Mesenchymal stem cell (in vitro differentiated cells and primary cell): ENCODE results near the gene TMEM222.

Source experiments
- DNase-seq: peaks from one replicate; pipeline ENCODE4 v3.0.0-alpha.2; 2013
- H2AFZ ChIP-seq: one replicate; pipeline ENCODE4 v1.6.1; 2013; ENCODE audit warnings: low read depth, mild to moderate bottlenecking, control low read depth, inconsistent platforms, low read length, moderate library complexity
- H2AK5ac ChIP-seq: 2 replicates; pipeline ENCODE4 v1.6.1; 2013; ENCODE audit warnings: low read length, moderate library complexity, mild to moderate bottlenecking, inconsistent platforms; ENCODE audit not compliant: severe bottlenecking
- H2BK120ac ChIP-seq: one replicate; pipeline ENCODE4 v1.6.1; 2013; ENCODE audit warnings: low read depth, mild to moderate bottlenecking, inconsistent platforms, low read length, moderate library complexity
- H2BK12ac ChIP-seq, 2 experiments: one replicate each; pipeline ENCODE4 v1.6.1; 2013; ENCODE audit warnings: inconsistent platforms in 2 of 2, low read length in 2 of 2, mild to moderate bottlenecking in 2 of 2, moderate library complexity in 2 of 2, control low read depth in 1 of 2
- H2BK15ac ChIP-seq: one replicate; pipeline ENCODE4 v1.6.1; 2013; ENCODE audit warnings: mild to moderate bottlenecking, low read depth, inconsistent platforms; ENCODE audit not compliant: poor library complexity, severe bottlenecking
- H2BK5ac ChIP-seq: 2 replicates; pipeline ENCODE4 v1.6.1; 2013; ENCODE audit warnings: low read depth, mild to moderate bottlenecking, low read length, control low read depth, inconsistent platforms; ENCODE audit not compliant: poor library complexity, severe bottlenecking
- H3K14ac ChIP-seq, 2 experiments: one replicate each; pipeline ENCODE4 v1.6.1; 2013; ENCODE audit warnings: inconsistent platforms in 2 of 2, low read length in 2 of 2, control low read depth in 1 of 2, mild to moderate bottlenecking in 1 of 2, moderate library complexity in 1 of 2
- H3K18ac ChIP-seq, 2 experiments: one replicate each; pipeline ENCODE4 v1.6.1; 2013; ENCODE audit warnings: inconsistent platforms in 2 of 2, low read length in 2 of 2, control low read depth in 1 of 2, low read depth in 1 of 2, mild to moderate bottlenecking in 1 of 2
- H3K23ac ChIP-seq, 2 experiments: one replicate each; pipeline ENCODE4 v1.6.1; 2013; ENCODE audit warnings: inconsistent platforms in 2 of 2, low read length in 2 of 2, mild to moderate bottlenecking in 2 of 2, moderate library complexity in 2 of 2, control low read depth in 1 of 2
- H3K27ac ChIP-seq: 2 replicates; pipeline ENCODE4 v1.5.1; 2013; ENCODE audit warnings: mild to moderate bottlenecking, moderate library complexity, low read length, control low read depth, inconsistent platforms; ENCODE audit not compliant: poor library complexity, severe bottlenecking
- H3K27me3 ChIP-seq, 2 experiments: 2 replicates each; pipeline versions ENCODE4 v1.6.1 to v1.7.0; 2013; ENCODE audit warnings: low read length in 2 of 2, mild to moderate bottlenecking in 2 of 2, moderate library complexity in 2 of 2, control low read depth in 1 of 2, inconsistent platforms in 1 of 2; ENCODE audit not compliant: control insufficient read depth in 1 of 2, insufficient read depth in 1 of 2
- H3K36me3 ChIP-seq, 2 experiments: 2 replicates each; pipeline versions ENCODE4 v1.6.1 to v1.7.0; 2013; ENCODE audit warnings: low read length in 2 of 2, control low read depth in 1 of 2, inconsistent platforms in 1 of 2, low read depth in 1 of 2, mild to moderate bottlenecking in 1 of 2; ENCODE audit not compliant: insufficient read depth in 2 of 2, control insufficient read depth in 1 of 2
- H3K4ac ChIP-seq, 2 experiments: one replicate each; pipeline ENCODE4 v1.6.1; 2013; ENCODE audit warnings: inconsistent platforms in 2 of 2, low read length in 2 of 2, mild to moderate bottlenecking in 2 of 2, moderate library complexity in 2 of 2, control low read depth in 1 of 2, low read depth in 1 of 2
- H3K4me1 ChIP-seq: 2 replicates; pipeline ENCODE4 v1.6.1; 2013; ENCODE audit warnings: low read depth, low read length, control low read depth; ENCODE audit not compliant: control insufficient read depth, insufficient read depth
- H3K4me2 ChIP-seq: 2 replicates; pipeline ENCODE4 v1.6.1; 2013; ENCODE audit warnings: low read length, mild to moderate bottlenecking, inconsistent platforms; ENCODE audit not compliant: poor library complexity, severe bottlenecking
- H3K4me3 ChIP-seq, 2 experiments: 2 replicates each; pipeline versions ENCODE4 v1.5.1 to v1.7.0; 2013; ENCODE audit warnings: low read length in 2 of 2, mild to moderate bottlenecking in 2 of 2, control low read depth in 1 of 2, low read depth in 1 of 2; ENCODE audit not compliant: insufficient read depth in 1 of 2
- H3K79me1 ChIP-seq: replicated peaks from 2 replicates; pipeline ENCODE4 v1.6.1; 2013; ENCODE audit warnings: mild to moderate bottlenecking, control low read depth, low read length, inconsistent platforms; ENCODE audit not compliant: poor library complexity, severe bottlenecking
- H3K9ac ChIP-seq: 2 replicates; pipeline ENCODE4 v1.7.0; 2013; ENCODE audit warnings: mild to moderate bottlenecking, low read length, moderate library complexity
- H3K9me3 ChIP-seq: 2 replicates; pipeline ENCODE4 v1.7.0; 2013; ENCODE audit warnings: mild to moderate bottlenecking, low read length; ENCODE audit not compliant: control insufficient read depth
- H4K8ac ChIP-seq: one replicate; pipeline ENCODE4 v1.6.1; 2013; ENCODE audit warnings: inconsistent platforms, mild to moderate bottlenecking, low read length, moderate library complexity
- H4K91ac ChIP-seq: one replicate; pipeline ENCODE4 v1.6.1; 2013; ENCODE audit warnings: mild to moderate bottlenecking, low read length, inconsistent platforms
- WGBS: methylation state at CpG from one replicate; pipeline ENCODE4 v1.1.7; 2013; ENCODE audit warnings: mixed read lengths; 5-methylcytosine and 5-hydroxymethylcytosine counted together

The TMEM222 gene

GRCh38 chr1:27318596-27318995, 3.4 kb upstream of the TMEM222 start:
- H3K27me3 ChIP-seq: peaks cover 0 to 19% of the 10 kb centered on the region in 2 experiments
- peak overlapping the region; percentile 3 for H2AFZ ChIP-seq
- no peak overlapping the region for H3K27ac ChIP-seq
- no peak overlapping the region for H3K4ac ChIP-seq
- no peak overlapping the region for H3K14ac ChIP-seq
- H3K18ac ChIP-seq: no peak overlapping the region
- H3K9ac ChIP-seq: peak overlapping the region; percentile 10
- H3K79me1 ChIP-seq: no peaks in the 10 kb centered on the region
- H2BK12ac ChIP-seq: no peak overlapping the region
- peak overlapping the region; percentile 45 for H4K8ac ChIP-seq
- H3K23ac ChIP-seq: no peak overlapping the region
- no peaks in the 10 kb centered on the region for H3K9me3 ChIP-seq
- H2BK15ac ChIP-seq: no peak overlapping the region
- H3K4me1 ChIP-seq: peaks cover 3% of the 10 kb centered on the region
- H3K4me3 ChIP-seq: peak overlapping the region in 1 of 2 experiments; percentile 20
- no peak overlapping the region for H3K4me2 ChIP-seq
- WGBS: 80% methylated on average over 1 of the region's 1 CpG
- H3K36me3 ChIP-seq: no peaks in the 10 kb centered on the region
- H4K91ac ChIP-seq: no peak overlapping the region
- H2AK5ac ChIP-seq: no peak overlapping the region
- no peak for DNase-seq
- no peak overlapping the region for H2BK5ac ChIP-seq
- H2BK120ac ChIP-seq: no peak overlapping the region

DNA sequence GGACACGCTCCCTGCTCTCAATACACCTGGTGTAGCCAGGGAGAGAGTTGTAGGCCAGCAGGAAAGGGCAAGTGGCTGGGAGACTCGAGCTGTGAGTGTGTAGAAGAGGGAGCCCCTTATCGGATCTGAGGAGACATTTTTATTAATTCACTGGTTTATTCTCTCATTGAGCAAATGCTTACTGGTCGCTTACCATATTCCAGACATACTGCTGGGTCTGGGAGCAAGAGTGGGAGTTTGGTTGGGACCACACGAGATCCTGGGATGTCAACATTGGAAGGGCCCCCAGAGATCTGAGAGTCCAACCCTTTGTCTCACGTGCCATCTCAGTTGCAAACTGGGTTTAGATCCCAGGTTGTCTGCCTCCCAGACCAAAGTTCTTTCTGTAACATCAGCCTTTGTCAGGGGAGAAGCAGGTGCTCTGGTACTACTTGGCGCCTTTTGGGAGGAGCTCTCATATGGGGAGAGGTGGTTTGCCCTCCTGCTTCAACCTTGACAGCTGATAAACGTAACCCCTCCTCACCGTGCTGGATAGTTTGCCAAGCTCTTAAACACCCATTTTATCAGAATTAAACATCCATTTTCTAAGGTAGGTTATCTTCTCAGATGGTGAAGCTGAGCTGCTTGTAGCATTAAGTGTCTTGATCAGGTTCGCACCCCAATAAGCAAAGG, 742 bp downstream of the TMEM222 start:
- no peak overlapping the region for H2BK12ac ChIP-seq
- peak overlapping the region; percentile 75 for H2AFZ ChIP-seq
- H3K36me3 ChIP-seq: peaks cover 16 to 29% of the 10 kb centered on the region in 2 experiments
- H2BK120ac ChIP-seq: no peak overlapping the region
- peak overlapping the region; percentile 69 for H3K4me2 ChIP-seq
- H3K27ac ChIP-seq: peak overlapping the region; percentile 75
- no peaks in the 10 kb centered on the region for H3K9me3 ChIP-seq
- H3K14ac ChIP-seq: peak overlapping the region in 1 of 2 experiments; percentile 98
- H4K8ac ChIP-seq: peak overlapping the region; percentile 94
- peak overlapping the region; percentile 100 for H3K9ac ChIP-seq
- H3K79me1 ChIP-seq: peaks cover 4% of the 10 kb centered on the region
- H3K18ac ChIP-seq: peak overlapping the region; percentile 82 to 99
- peak overlapping the region; percentile 89 to 92 for H3K4ac ChIP-seq
- H3K4me1 ChIP-seq: peaks cover 3% of the 10 kb centered on the region
- peak overlapping the region; percentile 5 for H2BK5ac ChIP-seq
- H2AK5ac ChIP-seq: no peak overlapping the region
- peaks cover 0 to 11% of the 10 kb centered on the region in 2 experiments for H3K27me3 ChIP-seq
- H3K4me3 ChIP-seq: peak overlapping the region; percentile 90 to 100
- H3K23ac ChIP-seq: peak overlapping the region in 1 of 2 experiments; percentile 87
- H4K91ac ChIP-seq: peak overlapping the region; percentile 85
- no peak for DNase-seq
- 0% methylated on average over 5 of the region's 10 CpGs for WGBS
- no peak overlapping the region for H2BK15ac ChIP-seq

- WGBS: 98% methylated on average over 15 of the region's 15 CpGs
- no peaks in the 10 kb centered on the region for H3K27me3 ChIP-seq
- H3K9me3 ChIP-seq: no peaks in the 10 kb centered on the region
- no peak overlapping the region for H3K23ac ChIP-seq
- peaks cover 10% of the 10 kb centered on the region for H3K79me1 ChIP-seq
- H3K18ac ChIP-seq: no peak overlapping the region
- H3K9ac ChIP-seq: no peak overlapping the region
- H3K14ac ChIP-seq: no peak overlapping the region
- H2AK5ac ChIP-seq: no peak overlapping the region
- no peak overlapping the region for H2BK15ac ChIP-seq
- H3K4me1 ChIP-seq: peaks cover 3% of the 10 kb centered on the region
- H3K4me2 ChIP-seq: no peak overlapping the region
- H2AFZ ChIP-seq: no peak overlapping the region
- H2BK5ac ChIP-seq: no peak overlapping the region
- H3K36me3 ChIP-seq: peaks cover 23 to 42% of the 10 kb centered on the region in 2 experiments
- no peak for DNase-seq
- H3K27ac ChIP-seq: no peak overlapping the region
- no peak overlapping the region for H4K8ac ChIP-seq
- no peak overlapping the region for H2BK12ac ChIP-seq
- H2BK120ac ChIP-seq: no peak overlapping the region
- no peak overlapping the region for H3K4me3 ChIP-seq
- H4K91ac ChIP-seq: no peak overlapping the region
- H3K4ac ChIP-seq: no peak overlapping the region
Measured at GRCh38 chr1:27325286-27325685, 3.3 kb downstream of the TMEM222 start.

DNA sequence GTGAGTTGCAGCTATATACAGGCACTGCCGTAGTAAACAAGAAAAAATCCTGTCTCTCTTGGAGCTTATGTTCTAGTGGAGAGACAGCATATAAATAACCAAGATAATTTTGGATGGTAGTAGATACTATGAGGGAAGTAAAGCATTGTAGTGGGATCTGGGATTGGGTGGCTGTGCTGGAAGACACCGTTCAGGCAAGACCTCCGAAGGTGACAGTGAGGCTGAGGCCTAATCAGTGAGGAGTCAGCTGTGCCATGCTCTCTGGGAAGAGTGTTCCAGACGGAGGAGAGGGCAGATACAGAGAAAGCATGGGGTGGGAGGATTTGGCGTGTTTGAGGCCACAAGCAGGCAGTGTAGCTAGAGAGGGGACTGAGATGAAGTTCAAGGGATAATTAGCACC, 6.0 kb downstream of the TMEM222 start:
- Histone ChIP-seq H4K91ac (no peak overlapping the region), H3K79me1 (peaks cover 30% of the 10 kb centered on the region), H3K4me1 (peaks cover 11% of the 10 kb centered on the region), H2BK120ac (no peak overlapping the region), H2BK12ac (no peak overlapping the region), H3K36me3 (peaks cover 49 to 68% of the 10 kb centered on the region in 2 experiments), H3K4me2 (no peak overlapping the region), H3K4ac (no peak overlapping the region), H3K14ac (no peak overlapping the region), H3K9me3 (no peaks in the 10 kb centered on the region), H3K18ac (no peak overlapping the region), H3K27ac (no peak overlapping the region), H3K27me3 (no peaks in the 10 kb centered on the region), H3K9ac (no peak overlapping the region), H2AFZ (no peak overlapping the region), H2BK15ac (no peak overlapping the region), H2BK5ac (no peak overlapping the region), H3K4me3 (no peak overlapping the region), H3K23ac (no peak overlapping the region), H4K8ac (peak overlapping the region; percentile 1), H2AK5ac (no peak overlapping the region)
- WGBS: 95% methylated on average over 5 of the region's 5 CpGs
- no peak for DNase-seq
